ENCODE measurements around the gene SMIM26.

SMIM26 gene

DNA sequence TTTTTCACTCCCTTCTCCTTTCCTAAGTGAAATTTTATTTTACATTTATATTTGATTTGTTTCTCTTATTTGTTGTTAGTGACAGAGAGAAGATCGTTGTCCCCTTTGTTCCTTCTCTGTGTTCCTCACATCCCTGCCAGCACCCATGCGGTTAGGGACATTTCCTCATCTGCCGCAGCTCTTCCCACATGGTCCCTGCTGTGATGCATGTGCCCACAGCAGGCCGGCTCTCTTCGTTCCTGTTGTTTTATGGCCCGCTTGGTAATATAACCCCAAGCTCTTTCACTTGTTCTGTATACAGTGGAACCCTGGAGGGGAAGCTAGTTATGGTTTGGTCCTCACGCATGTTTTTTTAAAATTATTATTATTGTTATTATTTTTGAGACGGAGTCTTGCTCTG is 44.3 kb downstream of the SMIM26 start:
- Histone ChIP-seq H3K4me3 (ENCODE audit: low read depth in 1 of 2, low read length in 2 of 2) (no peak overlapping the region), H3K4me1 (ENCODE audit: control insufficient read depth in 1 of 2, insufficient read depth in 2 of 2, low read length in 2 of 2) (no peaks in the 10 kb centered on the region), H3K9me3 (ENCODE audit: control insufficient read depth in 1 of 2, low read length in 2 of 2) (no peaks in the 10 kb centered on the region), H3K27ac (ENCODE audit: low read depth, low read length) (no peak overlapping the region), H3K27me3 (ENCODE audit: control insufficient read depth in 1 of 2, insufficient read depth in 2 of 2, low read length in 2 of 2) (no peaks in the 10 kb centered on the region), H3K9ac (ENCODE audit: low read depth in 1 of 2, low read length in 2 of 2) (no peak overlapping the region), H3K36me3 (ENCODE audit: control insufficient read depth in 1 of 2, insufficient read depth in 2 of 2, low read length in 2 of 2) (no peaks in the 10 kb centered on the region)

DNA sequence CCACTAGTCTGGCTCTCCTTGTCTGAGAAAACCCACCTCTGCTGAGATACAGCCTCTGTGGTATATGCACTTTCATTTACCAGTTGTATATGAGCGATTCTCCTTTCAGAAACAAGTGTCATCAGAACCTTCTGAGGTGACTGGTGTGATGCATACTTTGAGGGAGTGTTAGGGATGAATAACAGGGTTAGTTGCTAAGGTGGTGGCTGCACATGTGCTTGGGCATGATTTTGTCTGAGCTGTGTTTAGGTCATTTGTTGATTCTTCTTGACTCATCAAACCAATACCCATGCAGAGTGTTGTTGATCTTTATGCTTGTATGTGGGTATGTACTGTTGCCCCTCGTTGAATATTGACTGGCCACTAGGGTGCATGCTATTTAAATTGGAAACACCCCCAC is 46.3 kb downstream of the SMIM26 start:
- Histone ChIP-seq H3K4me3 (ENCODE audit: low read depth in 1 of 2, low read length in 2 of 2) (no peak overlapping the region), H3K36me3 (ENCODE audit: control insufficient read depth in 1 of 2, insufficient read depth in 2 of 2, low read length in 2 of 2) (no peaks in the 10 kb centered on the region), H3K27ac (ENCODE audit: low read depth, low read length) (no peak overlapping the region), H3K27me3 (ENCODE audit: control insufficient read depth in 1 of 2, insufficient read depth in 2 of 2, low read length in 2 of 2) (no peaks in the 10 kb centered on the region), H3K4me1 (ENCODE audit: control insufficient read depth in 1 of 2, insufficient read depth in 2 of 2, low read length in 2 of 2) (no peaks in the 10 kb centered on the region), H3K9ac (ENCODE audit: low read depth in 1 of 2, low read length in 2 of 2) (no peak overlapping the region), H3K9me3 (ENCODE audit: control insufficient read depth in 1 of 2, low read length in 2 of 2) (no peaks in the 10 kb centered on the region)

GRCh38 chr20:18614244-18614643 is 47.0 kb downstream of the SMIM26 start:
- Histone ChIP-seq H3K9me3 (ENCODE audit: control insufficient read depth in 1 of 2, low read length in 2 of 2) (no peaks in the 10 kb centered on the region), H3K36me3 (ENCODE audit: control insufficient read depth in 1 of 2, insufficient read depth in 2 of 2, low read length in 2 of 2) (no peaks in the 10 kb centered on the region), H3K4me1 (ENCODE audit: control insufficient read depth in 1 of 2, insufficient read depth in 2 of 2, low read length in 2 of 2) (no peaks in the 10 kb centered on the region), H3K27me3 (ENCODE audit: control insufficient read depth in 1 of 2, insufficient read depth in 2 of 2, low read length in 2 of 2) (no peaks in the 10 kb centered on the region), H3K27ac (ENCODE audit: low read depth, low read length) (no peak overlapping the region), H3K9ac (ENCODE audit: low read depth in 1 of 2, low read length in 2 of 2) (no peak overlapping the region), H3K4me3 (ENCODE audit: low read depth in 1 of 2, low read length in 2 of 2) (no peak overlapping the region)

- Histone ChIP-seq H3K4me3 (ENCODE audit: low read depth in 1 of 2, low read length in 2 of 2) (no peak overlapping the region), H3K27ac (ENCODE audit: low read depth, low read length) (no peak overlapping the region), H3K36me3 (ENCODE audit: control insufficient read depth in 1 of 2, insufficient read depth in 2 of 2, low read length in 2 of 2) (no peaks in the 10 kb centered on the region), H3K4me1 (ENCODE audit: control insufficient read depth in 1 of 2, insufficient read depth in 2 of 2, low read length in 2 of 2) (no peaks in the 10 kb centered on the region), H3K9me3 (ENCODE audit: control insufficient read depth in 1 of 2, low read length in 2 of 2) (no peaks in the 10 kb centered on the region), H3K9ac (ENCODE audit: low read depth in 1 of 2, low read length in 2 of 2) (no peak overlapping the region), H3K27me3 (ENCODE audit: control insufficient read depth in 1 of 2, insufficient read depth in 2 of 2, low read length in 2 of 2) (no peaks in the 10 kb centered on the region)
Observed at GRCh38 chr20:18615020-18615650, 47.9 kb downstream of the SMIM26 start.

Measured in duodenal mucosa (tissue), 2 donors.